Mucosa of descending colon (tissue), 3 donors: ENCODE data around the gene SHF. TPM values are rescaled to one million over a fixed set of nuclear protein-coding genes. Genes with fewer than 3 reads are reported as not detected.

Experiments
- ATAC-seq: fragments of 200-7000 bp; cut with Tn5 transposase; one replicate; pipeline ENCODE4 v1.9.1; 2020; ENCODE audit warnings: mild to moderate bottlenecking, moderate library complexity
- DNase-seq, 3 donors: peaks; one replicate each; pipeline ENCODE4 v3.0.0-alpha.2; 2020
- H3K36me3 ChIP-seq: fragments of 200-600 bp; one replicate; pipeline ENCODE4 v1.8.0; 2021; ENCODE audit warnings: low read depth, mild to moderate bottlenecking
- H3K4me1 ChIP-seq: fragments of 200-600 bp; one replicate; pipeline ENCODE4 v1.8.0; 2021; ENCODE audit warnings: low read depth, mild to moderate bottlenecking
- H3K4me3 ChIP-seq: fragments of 200-600 bp; one replicate; pipeline ENCODE4 v1.8.0; 2021; ENCODE audit warnings: mild to moderate bottlenecking
- H3K9me3 ChIP-seq: fragments of 200-600 bp; one replicate; pipeline ENCODE4 v1.8.0; 2021; ENCODE audit warnings: mild to moderate bottlenecking
- CTCF ChIP-seq: fragments of 200-600 bp; IDR thresholded peaks from one replicate; pipeline ENCODE4 v1.8.0; 2022; ENCODE audit warnings: antibody characterized with exemption, mild to moderate bottlenecking
- intact Hi-C, 2 donors: fragments of 100-400 bp; cut with DNase I in 1 of 2; cut with micrococcal nuclease in 1 of 2; formaldehyde crosslinking; loops; one replicate each; pipeline versions ENCODE4 v1.11.0 to v1.11.1; 2022; cut with DNase I, micrococcal nuclease
- total RNA-seq, 3 donors: library from RNA; stranded (reverse); fragmentation: NEBNext Ultra II Directional in 2 of 3; extraction: Animal tissue kit (Norgen Biotek cat#: 25700) in 2 of 3; gene quantifications; one replicate each; pipeline versions ENCODE4 v1.2.1 to v1.2.4, GENCODE V29; 2021 to 2023
- donor health status: DM: no; HTN: no; CAD: no; lungs with moderate emphysema.
- donor health status: DM: no; HTN: no; CAD: no.
- donor health status: DM: no; HTN: yes; CAD: no.

Gene SHF
- total RNA-seq, 3 donors from 2014 or later = 5.4 to 19.2 (median 14.9) TPM

GRCh38 chr15:45150997-45151396, 36.8 kb downstream of the SHF start:
- intact Hi-C loops = no loop called here
- no peaks in the 10 kb centered on the region for H3K9me3 ChIP-seq
- H3K4me1 ChIP-seq = no peaks in the 10 kb centered on the region

GRCh38 chr15:45150481-45150880, 37.3 kb downstream of the SHF start:
- no peak for DNase-seq
- no peaks in the 10 kb centered on the region for H3K36me3 ChIP-seq
- intact Hi-C loops = no loop called here

More at GRCh38 chr15:45150997-45151396, 36.8 kb downstream of the SHF start:
- Histone ChIP-seq H3K36me3 (no peaks in the 10 kb centered on the region), H3K4me3 (no peak overlapping the region)
- no peak for TF ChIP-seq CTCF
- ATAC-seq = no peak
- DNase-seq = no peak

GRCh38 chr15:45149060-45149459, 38.7 kb downstream of the SHF start:
- Histone ChIP-seq H3K9me3 (no peaks in the 10 kb centered on the region), H3K4me3 (no peak overlapping the region), H3K36me3 (no peaks in the 10 kb centered on the region), H3K4me1 (no peaks in the 10 kb centered on the region)
- no peak for ATAC-seq
- intact Hi-C loops = no loop called here
- DNase-seq = no peak
- TF ChIP-seq CTCF = no peak

More at GRCh38 chr15:45150481-45150880, 37.3 kb downstream of the SHF start:
- H3K4me1 ChIP-seq = no peaks in the 10 kb centered on the region
- H3K4me3 ChIP-seq = no peak overlapping the region
- H3K9me3 ChIP-seq = no peaks in the 10 kb centered on the region
- no peak for ATAC-seq
- no peak for TF ChIP-seq CTCF

GRCh38 chr15:45148076-45149059, 39.4 kb downstream of the SHF start:
- no peak for ATAC-seq
- no peak for TF ChIP-seq CTCF
- Histone ChIP-seq H3K4me1 (no peaks in the 10 kb centered on the region), H3K4me3 (no peak overlapping the region), H3K9me3 (no peaks in the 10 kb centered on the region), H3K36me3 (no peaks in the 10 kb centered on the region)
- intact Hi-C loops = no loop called here
- DNase-seq = no peak

GRCh38 chr15:45147606-45148005, 40.2 kb downstream of the SHF start:
- ATAC-seq (no peak), DNase-seq (no peak)
- Histone ChIP-seq H3K4me3 (no peak overlapping the region), H3K4me1 (no peaks in the 10 kb centered on the region), H3K36me3 (no peaks in the 10 kb centered on the region), H3K9me3 (no peaks in the 10 kb centered on the region)
- no peak for TF ChIP-seq CTCF
- intact Hi-C loops = no loop called here
